PC-9 (cell line): ENCODE data around the gene SH3GL3. TPM values are rescaled to one million over a fixed set of nuclear protein-coding genes. Genes with fewer than 3 reads are reported as not detected.

Experiments used
- BruUV-seq: library from RNA; stranded (reverse); fragments of 400-500 nt; replicated peaks from 2 replicates; lab custom pipeline; 2021; lab: Mats Ljungman, UMichigan
- CTCF ChIA-PET: fragments of 300-600 bp; sonication (Branson Sonifier 250); formaldehyde crosslinking; loops from one replicate; lab custom pipeline; 2022; ENCODE audit warnings: antibody characterized with exemption; lab: Charles Lee
- POLR2A ChIA-PET: fragments of 300-600 bp; sonication (Branson Sonifier 250); formaldehyde crosslinking; loops from one replicate; lab custom pipeline; 2022; ENCODE audit warnings: antibody characterized with exemption; ENCODE audit not compliant: unreplicated experiment; lab: Charles Lee
- DNase-seq, 2 experiments: peaks; one replicate each; pipeline versions ENCODE4 v3.0.0 to v3.0.0-alpha.2; 2015 to 2022; ENCODE audit warnings: mixed read lengths in 1 of 2
- H2AFZ ChIP-seq: fragments of 200-600 bp; sonication (generic); 2 replicates; pipeline ENCODE4 v1.8.1; 2017; ENCODE audit warnings: antibody characterized with exemption
- H3F3A ChIP-seq: fragments of 200-600 bp; sonication (generic); 2 replicates; pipeline ENCODE4 v1.8.1; 2017; ENCODE audit warnings: antibody characterized with exemption, mild to moderate bottlenecking, low read depth; ENCODE audit not compliant: insufficient read depth
- H3K27ac ChIP-seq: fragments of 200-600 bp; sonication (generic); 2 replicates; pipeline ENCODE4 v1.6.1; 2016; ENCODE audit warnings: mixed run types
- H3K27me3 ChIP-seq: fragments of 200-600 bp; sonication (generic); 2 replicates; pipeline ENCODE4 v1.6.1; 2016; ENCODE audit warnings: low read depth, mixed run types; ENCODE audit not compliant: insufficient read depth
- H3K36me3 ChIP-seq: fragments of 200-600 bp; sonication (generic); 2 replicates; pipeline ENCODE4 v1.6.1; 2016; ENCODE audit warnings: low read depth, mixed run types
- H3K4me1 ChIP-seq: fragments of 200-600 bp; sonication (generic); replicated peaks from 2 replicates; pipeline ENCODE4 v1.6.1; 2016; ENCODE audit warnings: mixed run types; ENCODE audit not compliant: insufficient read depth
- H3K4me2 ChIP-seq: fragments of 200-600 bp; sonication (generic); 2 replicates; pipeline ENCODE4 v1.6.1; 2017; ENCODE audit warnings: mixed run types
- H3K4me3 ChIP-seq: fragments of 200-600 bp; sonication (generic); 2 replicates; pipeline ENCODE4 v1.6.1; 2016; ENCODE audit warnings: mixed run types
- H3K79me2 ChIP-seq: fragments of 200-600 bp; sonication (generic); 2 replicates; pipeline ENCODE4 v1.6.1; 2017; ENCODE audit warnings: low read depth, mixed run types
- H3K9me2 ChIP-seq: fragments of 200-600 bp; sonication (generic); 2 replicates; pipeline ENCODE4 v1.8.1; 2017; ENCODE audit warnings: mild to moderate bottlenecking; ENCODE audit not compliant: insufficient read depth
- H3K9me3 ChIP-seq: fragments of 200-600 bp; sonication (generic); 2 replicates; pipeline ENCODE4 v1.8.1; 2016; ENCODE audit warnings: low read depth; ENCODE audit not compliant: insufficient read depth
- H4K20me1 ChIP-seq: fragments of 200-600 bp; sonication (generic); 2 replicates; pipeline ENCODE4 v1.8.1; 2017; ENCODE audit not compliant: insufficient read depth
- CTCF ChIP-seq: fragments of 200-600 bp; sonication (generic); conservative IDR thresholded peaks from 2 replicates; pipeline ENCODE4 v1.6.1; 2017; ENCODE audit warnings: mixed run types, antibody characterized with exemption, mild to moderate bottlenecking, moderate library complexity
- EZH2 ChIP-seq: fragments of 200-600 bp; sonication (generic); IDR thresholded peaks from 2 replicates; pipeline ENCODE4 v1.8.0; 2017; ENCODE audit warnings: antibody characterized with exemption, low read depth
- intact Hi-C: fragments of 100-400 bp; cut with micrococcal nuclease; formaldehyde crosslinking; loops from one replicate; pipeline ENCODE4 v1.10.0; 2022; ENCODE audit not compliant: unreplicated experiment
- total RNA-seq: library from RNA; stranded (reverse); gene quantifications from 2 replicates; pipeline ENCODE4 v1.2.3, GENCODE V29; 2021

The SH3GL3 gene
- total RNA-seq, 1 experiment from 2014 or later: 0.22 TPM

- H3K79me2 ChIP-seq: no peaks in the 10 kb centered on the region
- TF ChIP-seq EZH2 (no peak), CTCF (no peak)
- no peaks in the 10 kb centered on the region for H3F3A ChIP-seq
- no peak overlapping the region for H3K4me3 ChIP-seq
- intact Hi-C loops: no loop called here
- no peaks in the 10 kb centered on the region for H4K20me1 ChIP-seq
- H3K9me2 ChIP-seq: no peaks in the 10 kb centered on the region
- no peak overlapping the region for H3K27ac ChIP-seq
- H2AFZ ChIP-seq: no peak overlapping the region
- H3K36me3 ChIP-seq: no peaks in the 10 kb centered on the region
- no peaks in the 10 kb centered on the region for H3K4me1 ChIP-seq
- no peaks in the 10 kb centered on the region for H3K9me3 ChIP-seq
- no peak overlapping the region for H3K4me2 ChIP-seq
- no peaks in the 10 kb centered on the region for H3K27me3 ChIP-seq
- ChIA-PET CTCF (no interaction called here), POLR2A (no interaction called here)
- BruUV-seq: no TSS peak
- DNase-seq: no peak
These were observed 158.2 kb downstream of the SH3GL3 start for GRCh38 chr15:83605111-83605945.

DNA sequence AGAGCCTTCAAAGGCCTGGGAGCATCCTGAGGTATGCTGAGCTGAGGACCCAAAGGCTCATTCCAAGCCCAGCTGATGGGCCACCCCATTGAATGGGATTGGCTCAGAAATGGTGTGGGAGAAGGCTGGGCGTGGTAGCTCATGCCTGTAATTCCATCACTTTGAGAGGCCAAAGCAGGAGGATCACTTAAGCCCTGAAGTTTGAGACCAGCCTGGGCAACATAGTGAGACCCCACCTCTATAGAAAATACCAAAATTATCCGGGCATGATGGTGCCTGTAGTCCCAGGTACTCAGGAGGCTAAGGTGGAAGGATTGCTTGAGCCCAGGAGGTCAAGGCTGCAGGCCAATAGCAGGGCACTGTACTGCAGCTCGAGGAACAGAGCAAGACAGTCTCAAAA is 163.0 kb downstream of the SH3GL3 start:
- POLR2A ChIA-PET: no interaction called here
- Histone ChIP-seq H3K36me3 (no peaks in the 10 kb centered on the region), H3K9me2 (no peaks in the 10 kb centered on the region), H3K27me3 (no peaks in the 10 kb centered on the region), H3K4me1 (no peaks in the 10 kb centered on the region), H3K4me2 (no peak overlapping the region), H3K4me3 (no peak overlapping the region), H3K9me3 (no peaks in the 10 kb centered on the region), H3K79me2 (no peaks in the 10 kb centered on the region), H2AFZ (no peak overlapping the region), H4K20me1 (no peaks in the 10 kb centered on the region), H3F3A (no peaks in the 10 kb centered on the region), H3K27ac (no peak overlapping the region)
- TF ChIP-seq EZH2 (no peak), CTCF (no peak)
- intact Hi-C loops: no loop called here
- no TSS peak for BruUV-seq
- DNase-seq: no peak
- CTCF ChIA-PET: no interaction called here

DNA sequence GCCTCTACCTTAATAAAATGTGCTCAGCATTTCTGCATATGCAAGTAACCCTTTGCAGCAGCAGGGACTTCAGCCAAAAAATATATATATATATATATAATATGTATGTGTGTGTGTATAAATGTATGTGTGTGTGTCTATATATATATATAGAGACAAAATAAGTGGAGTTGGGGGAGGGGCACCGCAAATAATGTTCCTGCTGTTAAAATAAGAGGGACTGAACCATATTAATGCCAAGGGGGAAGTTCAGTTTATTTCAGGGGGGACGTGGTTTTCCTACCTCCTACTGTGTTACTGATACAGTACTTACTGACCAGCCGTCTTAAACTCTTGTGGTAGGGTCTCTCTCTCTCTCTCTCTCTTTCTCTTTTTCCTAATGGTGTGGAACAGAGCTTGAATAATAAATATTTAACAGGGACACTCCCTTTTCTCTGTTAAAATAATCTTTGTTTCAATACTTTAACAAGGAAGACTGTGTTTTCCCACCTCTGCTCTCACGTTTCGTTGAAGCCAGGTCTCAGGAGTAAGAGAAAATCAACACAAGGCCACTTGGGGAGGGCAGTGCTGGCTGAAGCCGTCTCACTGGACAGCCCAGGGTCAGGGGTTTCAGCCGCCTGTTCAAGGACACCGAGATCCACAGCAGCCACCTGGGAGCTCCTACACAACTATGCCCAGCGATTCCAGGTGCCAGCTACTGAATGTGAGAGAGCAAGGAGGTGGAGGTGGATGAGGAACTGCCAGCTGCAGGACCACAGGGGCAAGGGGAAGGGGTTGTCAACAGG is 164.0 kb downstream of the SH3GL3 start:
- no peak overlapping the region for H3K4me2 ChIP-seq
- ChIA-PET CTCF (no interaction called here), POLR2A (no interaction called here)
- H3F3A ChIP-seq: no peaks in the 10 kb centered on the region
- no peak overlapping the region for H2AFZ ChIP-seq
- H3K27ac ChIP-seq: no peak overlapping the region
- TF ChIP-seq EZH2 (no peak), CTCF (no peak)
- no peaks in the 10 kb centered on the region for H3K4me1 ChIP-seq
- H3K79me2 ChIP-seq: no peaks in the 10 kb centered on the region
- no peak overlapping the region for H3K4me3 ChIP-seq
- H3K36me3 ChIP-seq: no peaks in the 10 kb centered on the region
- H3K9me2 ChIP-seq: no peaks in the 10 kb centered on the region
- H3K9me3 ChIP-seq: no peaks in the 10 kb centered on the region
- H4K20me1 ChIP-seq: no peaks in the 10 kb centered on the region
- no peak for DNase-seq
- no peaks in the 10 kb centered on the region for H3K27me3 ChIP-seq
- intact Hi-C loops: no loop called here
- no TSS peak for BruUV-seq
